Stimulated activated CD8-positive, alpha-beta memory T cell treated with anti-CD3 and anti-CD28 coated beads, Interleukin-15, amount 100 ng/mL, for 24 hours (primary cell): ENCODE results near the gene CALN1.
"Not testable (repeated sequence)": the region's sequence is repeated elsewhere in the genome, so short reads cannot be mapped to it uniquely, and the experiment has no call there.

Source experiments
- DNase-seq: peaks from one replicate; pipeline ENCODE4 v3.0.0-alpha.2; 2020; ENCODE audit warnings: low read depth

The CALN1 gene

DNA sequence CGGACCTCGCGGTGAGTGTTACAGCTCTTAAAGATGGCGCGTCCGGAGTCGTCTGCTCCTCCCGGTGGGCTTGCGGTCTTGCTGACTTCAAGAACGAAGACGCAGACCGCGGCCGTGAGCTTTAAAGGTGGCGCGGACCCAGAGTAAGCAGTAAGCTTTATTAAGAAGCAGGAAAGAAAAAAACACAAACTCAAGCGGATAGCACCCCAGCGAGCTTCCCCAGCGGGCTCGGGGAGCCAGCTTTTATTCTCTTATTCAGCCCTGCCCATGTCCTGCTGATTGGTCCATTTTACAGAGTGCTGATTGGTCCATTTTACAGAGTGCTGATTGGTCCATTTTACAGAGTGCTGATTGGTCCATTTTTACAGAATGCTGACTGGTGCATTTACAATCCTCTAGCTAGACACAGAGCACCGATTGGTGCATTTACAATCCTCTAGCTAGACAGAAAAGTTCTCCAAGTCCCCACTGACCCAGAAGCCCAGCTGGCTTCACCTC, at the start of gene CALN1:
Gene CALN1 (minus strand): TSS at position 218 of the 498 bp plus-strand sequence.
- not testable (repeated sequence) for DNase-seq

DNA sequence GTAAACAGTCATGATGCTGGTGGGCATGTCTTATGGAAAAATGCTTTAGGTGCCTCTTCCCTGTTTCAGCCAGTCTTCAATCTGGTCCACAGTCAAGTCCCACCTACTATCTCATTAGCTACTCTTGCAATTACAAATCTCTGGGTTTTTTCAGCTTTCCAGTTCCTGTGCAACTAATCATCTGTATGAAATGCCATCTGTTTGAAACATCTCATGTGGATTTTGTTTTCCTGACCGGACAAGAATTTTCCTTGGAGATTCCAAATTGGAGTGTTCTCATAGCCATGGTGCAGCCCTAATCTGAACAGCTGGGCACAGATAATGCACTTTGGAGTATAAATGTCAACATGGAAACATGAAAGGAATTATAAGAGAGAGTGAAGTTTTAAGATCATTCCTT, 41.3 kb upstream of the CALN1 start:
- DNase-seq: no peak

DNA sequence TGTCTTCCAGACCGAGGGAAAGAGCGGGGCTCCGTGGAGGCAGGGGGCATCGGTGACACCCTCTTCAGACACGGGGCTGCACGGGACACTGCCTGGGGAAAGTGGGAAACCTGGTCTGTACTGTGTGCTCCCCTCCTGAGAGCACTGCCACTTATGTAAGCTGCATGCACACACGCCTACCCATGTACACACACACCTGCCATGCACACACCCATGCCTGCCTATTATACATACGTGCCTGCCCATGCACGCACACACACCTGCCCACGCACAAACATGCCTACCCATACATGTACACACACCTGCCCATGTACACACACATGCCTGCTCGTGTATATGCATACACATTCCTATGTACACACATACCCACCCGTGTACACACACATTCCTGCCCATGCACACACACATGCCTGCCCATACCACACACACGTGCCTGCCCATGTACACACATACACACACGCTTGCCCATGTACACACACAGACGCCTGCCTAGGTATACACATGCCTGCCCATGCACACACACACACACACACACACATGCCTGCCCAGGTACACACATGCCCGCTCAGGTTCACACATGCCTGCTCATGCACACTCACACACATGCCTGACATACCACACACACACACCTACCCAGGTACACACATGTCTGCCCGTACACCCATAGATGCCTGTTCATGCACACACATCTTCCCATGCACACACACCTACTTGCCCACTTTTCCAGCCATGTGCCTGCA, 35.5 kb upstream of the CALN1 start:
- no peak for DNase-seq

DNA sequence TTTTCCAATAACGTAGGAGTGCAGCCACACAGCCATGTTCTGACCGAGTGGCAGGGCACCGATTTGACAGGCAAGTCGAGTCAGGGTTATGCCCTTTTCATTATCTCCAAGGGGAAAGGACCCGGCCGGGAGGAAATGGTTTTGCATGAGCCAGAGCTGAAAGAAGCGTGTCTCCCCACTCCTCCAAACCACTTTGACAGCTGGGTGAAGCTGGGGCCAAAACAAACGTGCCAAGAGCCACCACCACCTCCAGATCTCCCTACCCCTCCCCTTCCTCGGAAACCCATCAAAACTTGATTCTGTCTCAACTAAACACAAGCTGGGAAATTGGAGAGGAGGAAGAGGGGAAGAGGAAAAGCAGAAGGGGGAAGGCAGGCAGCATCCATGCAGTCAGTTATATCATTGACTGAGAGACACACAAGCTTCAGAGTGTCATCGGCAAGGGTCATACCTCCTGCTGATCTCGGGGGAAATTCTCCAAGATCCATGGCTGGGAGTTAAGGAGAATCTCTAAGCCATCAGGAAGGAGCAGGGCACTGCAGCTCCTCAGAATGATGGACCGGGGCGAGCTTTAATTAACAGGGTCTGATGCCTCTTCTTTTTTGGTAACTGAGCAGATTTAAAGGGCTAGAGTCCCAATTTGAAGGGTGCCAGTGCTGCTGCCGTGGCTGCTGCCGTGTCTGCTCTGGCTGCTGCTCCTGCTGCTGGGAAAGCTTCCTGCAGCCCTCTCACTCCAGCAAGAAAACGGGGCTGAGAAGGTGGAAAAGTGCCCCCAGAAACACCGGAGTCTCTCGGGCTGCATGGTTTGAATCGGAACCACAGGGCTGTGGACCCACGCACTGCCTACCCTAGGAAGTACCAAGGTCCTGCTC, 34.7 kb upstream of the CALN1 start:
- DNase-seq: no peak

DNA sequence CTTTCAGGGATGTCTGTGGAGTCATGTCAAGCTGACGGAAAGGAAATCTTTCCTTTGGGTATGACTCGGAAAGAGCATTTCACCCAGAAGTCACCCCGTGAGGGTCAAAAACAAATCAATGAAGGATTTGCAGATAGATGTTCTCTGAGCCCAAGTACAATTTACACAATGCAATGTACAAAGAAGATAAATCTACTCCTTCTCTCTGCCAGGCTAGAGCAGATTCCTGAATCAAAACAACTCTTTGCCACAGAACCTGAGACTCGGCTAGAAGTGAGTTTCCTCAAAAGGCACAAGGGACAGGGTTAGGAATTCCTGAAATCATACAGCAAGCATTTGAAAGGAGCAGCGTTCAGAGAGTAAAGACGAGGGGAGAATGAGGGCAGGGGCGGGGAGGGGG, 34.0 kb upstream of the CALN1 start:
- no peak for DNase-seq

DNA sequence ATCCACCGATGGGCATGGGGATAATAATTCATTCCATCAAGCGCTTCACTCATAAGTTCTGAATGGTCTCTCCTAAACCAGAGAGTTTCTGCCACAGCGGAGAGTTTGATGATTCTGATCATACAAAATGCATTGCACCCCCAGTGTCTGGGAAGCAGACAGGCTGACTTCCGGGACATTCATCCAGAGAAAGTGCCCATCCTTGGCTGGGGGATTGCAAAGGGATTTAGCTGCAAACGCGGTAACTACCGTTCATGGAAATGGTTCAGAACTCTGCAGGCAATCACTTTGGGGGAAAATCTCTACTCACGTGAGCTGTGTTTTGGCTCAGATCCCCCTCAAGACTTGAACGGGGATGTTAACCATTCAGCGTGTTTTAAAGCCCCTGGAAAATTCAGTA, 33.4 kb upstream of the CALN1 start:
- no peak for DNase-seq

DNA sequence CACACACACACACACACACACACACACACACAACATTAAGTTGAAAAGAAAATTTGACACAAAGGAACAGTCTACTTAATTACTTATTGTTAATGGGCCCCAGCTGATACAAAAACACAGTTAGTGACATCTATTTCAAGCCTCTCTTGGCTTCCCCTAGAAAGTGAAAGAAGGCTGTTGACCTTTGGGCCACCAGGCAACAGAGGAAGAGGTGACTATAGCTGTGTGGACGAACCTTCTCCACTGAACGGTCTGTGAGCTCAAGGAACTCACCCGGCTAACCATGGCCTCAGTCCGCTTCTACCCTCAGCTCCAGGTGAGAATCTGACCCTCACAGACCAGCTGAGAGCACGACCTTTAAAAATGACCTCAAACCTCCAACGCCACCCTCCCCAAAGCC, 32.9 kb upstream of the CALN1 start:
- no peak for DNase-seq

DNA sequence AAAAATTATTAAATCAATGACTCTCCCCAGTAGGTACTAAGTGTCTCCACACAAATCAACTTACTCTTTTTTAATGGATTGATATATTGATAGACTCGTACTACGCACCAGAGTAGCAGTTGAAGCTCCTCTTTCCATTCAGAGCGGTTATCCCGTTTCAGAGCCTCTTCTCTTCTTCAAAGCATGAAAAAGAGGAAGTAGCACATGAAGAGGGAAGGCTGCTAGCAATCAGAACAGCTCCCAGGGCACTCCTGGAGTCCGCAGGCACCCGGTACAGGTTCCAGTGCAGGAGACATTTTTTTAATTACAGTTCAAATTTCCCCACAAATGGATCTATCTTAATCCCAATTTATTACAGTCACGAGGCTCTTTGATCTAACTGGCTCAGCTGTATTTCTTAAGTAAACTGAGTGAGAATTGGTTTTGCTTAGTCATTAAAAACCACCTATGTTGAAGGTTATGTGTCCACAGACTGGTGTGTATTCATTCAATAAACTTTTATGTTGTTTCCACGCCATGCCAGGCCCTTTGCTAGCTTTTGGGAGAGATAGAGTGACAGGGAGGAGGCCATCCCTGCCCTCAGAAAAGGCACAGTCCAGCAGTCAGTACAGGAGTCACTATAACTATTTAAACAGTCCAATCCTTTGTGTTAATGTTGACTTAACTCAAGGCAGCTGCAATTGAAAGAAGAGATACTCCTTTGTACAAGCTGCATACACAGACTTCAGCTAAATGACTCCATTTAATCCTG, 32.1 kb upstream of the CALN1 start:
- no peak for DNase-seq

DNA sequence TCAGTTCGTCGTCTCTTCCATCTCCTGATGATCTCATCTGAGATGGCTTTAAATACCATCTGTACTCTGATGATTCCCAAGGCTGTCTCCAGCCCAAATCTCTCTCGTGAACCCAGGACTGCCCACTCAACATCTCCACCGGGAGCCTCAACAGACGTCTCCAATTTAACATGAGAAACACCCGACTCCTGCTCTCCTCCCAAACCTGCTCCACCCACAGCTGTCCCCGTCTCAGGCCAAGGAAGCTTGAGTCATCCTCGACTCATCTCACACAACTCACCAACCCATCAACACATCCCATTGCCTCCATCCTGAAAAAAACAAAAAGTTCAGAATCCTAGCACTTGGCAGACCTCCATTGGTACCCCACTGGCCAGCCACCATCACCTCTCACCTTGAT, 29.7 kb upstream of the CALN1 start:
- no peak for DNase-seq

DNA sequence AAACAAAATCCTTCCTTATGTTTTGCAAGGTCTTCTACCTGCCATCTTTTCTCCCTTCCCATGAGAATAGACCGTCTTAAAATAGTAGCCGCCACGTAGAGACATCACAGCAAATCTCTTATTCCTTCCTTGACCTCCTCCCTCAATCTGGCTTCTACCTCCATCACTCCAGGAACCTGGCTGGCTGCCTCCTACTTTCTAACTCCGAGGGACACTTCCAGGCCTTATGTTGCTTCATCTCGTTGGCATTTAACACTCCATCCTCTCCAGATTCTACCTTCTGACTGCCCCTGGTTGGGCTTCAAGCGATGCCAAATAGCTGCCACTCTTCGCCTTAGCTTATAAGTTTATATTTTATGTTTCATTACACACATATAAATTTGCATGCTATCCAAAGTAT, 26.4 kb upstream of the CALN1 start:
- DNase-seq: no peak

DNA sequence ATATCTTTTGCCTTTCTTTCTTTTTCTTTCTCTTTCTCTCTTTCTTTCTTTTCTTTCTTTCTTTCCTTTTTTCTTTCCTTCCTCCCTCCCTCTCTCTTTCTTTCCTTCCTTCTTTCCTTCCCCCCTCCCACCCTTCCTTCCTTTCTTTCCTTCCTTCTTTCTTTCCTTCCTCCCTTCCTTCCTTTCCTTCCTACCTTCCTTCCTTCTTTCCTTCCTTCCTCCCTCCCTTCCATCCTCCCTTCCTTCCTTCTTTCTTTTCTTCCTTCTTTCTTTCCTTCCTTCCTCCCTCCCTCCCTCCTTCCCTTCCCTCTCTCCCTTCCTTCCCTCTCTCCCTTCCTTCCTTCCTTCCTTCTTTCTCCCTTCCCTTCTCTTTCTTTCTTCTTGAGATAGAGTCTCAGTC, 25.5 kb upstream of the CALN1 start:
- DNase-seq: no peak

DNA sequence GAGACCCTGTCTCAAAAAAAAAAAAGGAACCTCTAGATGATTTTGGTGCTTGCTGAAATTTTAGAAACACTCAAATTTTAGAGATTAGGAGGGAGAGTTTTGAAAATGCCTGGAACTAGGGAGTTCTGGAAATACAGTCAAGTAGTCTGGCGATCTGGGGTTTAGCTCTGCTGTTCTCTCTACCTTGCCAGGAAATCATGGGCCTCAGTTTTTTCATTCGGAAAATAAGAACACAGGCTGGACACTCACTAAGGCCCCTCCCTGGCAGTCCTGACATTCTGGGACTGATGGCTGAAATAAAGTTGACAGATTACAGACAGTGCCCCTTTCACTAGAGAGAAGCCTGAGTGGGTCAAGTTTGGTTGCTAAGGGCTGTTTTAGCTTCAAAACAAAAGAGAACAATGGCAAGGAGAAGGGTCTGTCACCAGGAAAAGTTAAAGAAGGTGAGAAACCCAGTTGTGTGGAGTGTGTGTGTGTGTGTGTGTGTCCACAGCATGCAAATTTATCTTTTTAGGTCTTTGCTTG, 25.0 kb upstream of the CALN1 start:
- DNase-seq: no peak

DNA sequence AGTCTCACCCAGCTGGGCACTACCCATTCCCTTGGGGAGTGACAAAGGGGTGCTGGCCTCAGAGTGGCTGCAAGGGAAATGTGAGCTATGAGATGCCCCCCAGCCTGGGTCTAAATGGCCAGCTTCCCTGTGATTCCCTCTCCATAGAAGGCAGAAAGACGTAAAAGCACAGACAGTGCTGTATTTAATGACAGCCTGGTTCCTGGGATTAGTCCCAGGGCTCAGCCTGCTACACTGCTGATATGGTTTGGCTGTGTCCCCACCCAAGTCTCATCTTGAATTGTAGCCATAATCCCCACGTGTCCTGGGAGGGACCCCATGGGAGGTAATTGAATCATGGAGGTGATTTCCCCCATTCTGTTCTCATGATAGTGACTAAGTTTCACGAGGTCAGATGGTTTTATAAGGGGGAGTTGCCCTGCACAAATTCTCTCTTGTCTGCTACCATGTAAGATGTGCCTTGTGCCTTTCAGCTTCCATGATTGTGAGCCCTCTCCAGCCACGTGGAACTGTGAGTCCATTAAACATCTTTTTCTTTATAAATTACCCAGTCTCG, 23.9 kb upstream of the CALN1 start:
- no peak for DNase-seq

DNA sequence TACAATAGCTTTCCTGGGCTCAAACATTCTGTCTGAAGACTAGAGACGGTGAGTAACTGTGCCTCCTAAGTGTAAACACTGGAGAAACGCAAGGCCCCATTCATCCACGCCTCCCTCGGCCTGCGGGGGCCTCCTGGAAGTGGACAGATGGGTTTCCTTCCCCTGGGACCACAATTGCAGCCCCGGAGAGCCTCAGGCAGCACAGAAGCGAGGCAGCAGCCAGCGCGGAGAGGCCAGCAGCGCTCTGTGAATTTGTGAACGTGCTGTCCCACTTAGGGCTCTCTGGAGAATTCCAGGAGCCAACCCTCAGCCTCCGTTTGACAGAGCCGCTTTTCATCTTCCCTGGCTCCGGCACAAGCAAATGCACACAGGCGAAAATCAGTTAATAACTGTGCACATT, 23.2 kb upstream of the CALN1 start:
- no peak for DNase-seq

DNA sequence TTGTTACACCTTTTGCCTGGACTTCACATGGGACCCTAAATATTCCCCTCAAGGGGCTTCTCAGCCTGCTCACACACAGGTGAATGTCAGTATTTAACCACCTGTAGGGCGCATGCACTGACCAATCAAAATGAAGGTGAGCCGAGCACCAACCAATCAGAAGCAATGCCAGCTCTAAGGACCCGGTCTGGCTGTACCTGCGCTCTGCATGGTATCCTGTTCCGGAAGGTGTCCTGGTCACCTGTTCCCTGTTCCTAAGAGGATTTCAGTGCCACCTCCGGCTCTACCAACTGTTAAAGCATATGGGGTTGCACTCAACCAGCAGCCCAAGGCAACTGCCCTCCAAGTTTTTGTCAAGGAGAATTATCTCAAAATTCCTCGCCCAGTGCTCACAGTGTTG, 18.4 kb upstream of the CALN1 start:
- DNase-seq: no peak

DNA sequence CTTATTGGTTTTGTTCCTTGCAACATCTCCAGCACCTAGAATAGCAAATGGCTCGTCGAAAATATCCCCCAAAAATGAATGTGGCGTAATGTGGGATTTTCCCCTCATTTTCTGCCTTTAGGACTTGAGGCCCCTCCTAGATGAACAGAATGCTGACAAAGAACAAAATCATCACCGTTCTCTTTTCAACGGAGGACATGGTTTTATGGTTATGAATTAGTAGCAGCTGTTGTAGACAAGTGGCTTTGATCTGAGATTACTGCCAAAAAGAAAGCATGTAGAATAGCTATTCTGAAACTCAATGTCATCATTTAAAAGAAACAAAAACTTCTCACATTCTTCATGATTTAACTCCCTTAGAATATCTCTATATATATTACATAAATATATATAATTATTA, 17.2 kb upstream of the CALN1 start:
- no peak for DNase-seq

DNA sequence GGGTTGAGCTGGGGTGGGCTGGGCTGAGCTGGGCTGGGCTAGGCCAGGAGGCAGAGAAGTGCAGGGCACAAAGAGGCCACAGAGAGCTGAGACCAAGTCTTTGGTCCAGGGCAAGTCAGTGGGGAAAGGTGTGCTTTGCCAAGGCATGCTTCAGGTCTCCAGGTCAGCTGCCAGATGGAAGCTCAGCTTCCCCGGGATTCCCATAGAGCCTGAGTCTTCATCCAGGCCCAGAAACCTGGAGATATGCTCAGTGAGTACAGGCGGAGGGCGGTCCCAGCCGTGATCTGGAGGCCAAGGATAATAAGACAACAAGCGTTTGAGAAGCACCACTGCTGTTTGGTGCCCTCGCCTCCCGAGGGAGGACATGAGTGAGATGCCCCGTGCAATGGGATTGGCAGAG, 4.7 kb upstream of the CALN1 start:
- DNase-seq: no peak

DNA sequence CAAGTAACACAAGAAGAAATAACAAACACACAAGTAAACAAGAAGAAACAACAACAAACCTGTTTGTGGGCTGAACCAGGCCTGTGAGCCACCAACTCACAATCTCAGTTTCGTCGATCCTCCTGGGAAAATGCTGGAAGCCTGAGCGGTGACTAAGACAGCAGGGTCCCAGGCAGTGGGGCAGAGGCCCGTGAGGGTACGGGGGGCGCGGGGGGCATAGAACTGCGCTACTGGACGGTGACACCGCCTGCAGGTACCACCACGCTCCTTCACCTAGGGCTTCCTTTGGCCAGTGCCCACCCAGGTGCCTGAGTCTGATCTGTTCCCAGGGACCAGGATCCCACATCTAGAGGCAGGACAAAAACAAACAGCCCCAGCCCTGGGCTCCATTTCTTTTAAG, 3.4 kb upstream of the CALN1 start:
- no peak for DNase-seq

DNA sequence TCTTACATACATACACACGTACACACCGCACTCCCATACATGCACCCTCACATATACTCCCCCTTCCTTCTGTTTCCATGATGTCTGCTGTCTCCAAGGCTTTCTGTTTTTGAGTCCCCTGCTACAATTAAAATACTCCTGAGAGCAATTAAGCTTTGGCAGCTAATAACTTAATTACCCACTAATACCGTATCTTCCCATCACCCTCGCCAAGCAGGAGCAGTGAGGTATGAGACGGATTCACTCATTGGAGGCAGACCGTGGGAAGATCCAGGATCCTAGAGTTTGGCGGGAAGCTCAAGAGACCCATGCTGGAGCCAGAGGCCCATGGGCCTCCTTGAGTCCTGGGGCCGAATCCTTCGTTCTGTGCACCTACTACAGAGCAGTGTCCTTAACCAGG, 1.7 kb upstream of the CALN1 start:
- no peak for DNase-seq

DNA sequence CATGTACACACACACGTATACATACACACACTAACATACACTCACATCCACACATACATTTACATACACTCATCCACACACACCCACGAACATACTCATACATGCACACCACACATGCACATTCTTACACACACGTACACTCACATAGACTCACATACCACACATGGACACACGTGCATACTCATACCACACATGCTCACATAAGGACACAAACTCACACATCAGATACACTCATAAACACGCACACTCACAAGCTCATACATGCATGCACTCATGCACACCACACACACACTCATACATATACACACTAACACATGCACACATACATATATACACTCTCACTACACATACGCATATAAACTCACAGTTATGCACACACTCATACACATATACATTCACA, 1.2 kb upstream of the CALN1 start:
- DNase-seq: no peak

DNA sequence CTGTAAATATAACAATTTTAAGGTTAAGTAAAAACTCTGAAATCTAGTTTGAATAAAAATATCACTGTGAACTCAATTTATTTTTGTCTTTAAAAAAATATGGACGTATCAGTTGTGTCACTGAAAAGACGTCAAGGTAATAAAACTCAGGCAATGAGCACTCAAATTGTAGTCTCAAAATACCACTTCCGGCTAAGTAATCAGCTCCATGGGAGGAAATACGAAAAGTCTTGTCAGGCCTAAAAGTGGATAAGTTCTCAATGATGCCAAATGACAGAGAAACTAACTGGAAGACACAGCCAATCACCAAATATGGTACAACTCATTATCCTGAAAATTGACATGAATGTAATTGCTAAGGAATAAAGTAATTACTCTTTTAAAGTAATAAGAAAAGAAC, 719 bp downstream of the CALN1 start:
- no peak for DNase-seq

DNA sequence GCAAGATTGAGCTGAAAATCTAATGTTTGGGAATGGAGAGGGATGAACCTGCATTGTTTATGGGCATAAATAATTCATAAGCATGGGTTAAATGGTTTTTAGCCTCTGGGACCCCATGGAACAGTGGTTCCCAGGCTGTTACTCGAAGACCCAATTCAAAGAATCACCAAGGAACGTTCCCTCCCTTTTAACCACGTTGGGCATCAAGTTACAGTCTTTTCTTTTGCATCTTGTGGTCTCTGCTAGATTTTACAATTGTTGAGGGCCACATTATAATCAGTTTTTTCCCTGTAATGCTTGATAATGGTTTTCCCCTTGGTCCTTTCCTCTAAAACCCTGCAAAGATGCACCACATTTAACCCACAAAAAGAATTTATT, 2.5 kb downstream of the CALN1 start:
- no peak for DNase-seq
